ENCODE measurements around the gene CD99. TPM values are rescaled to one million over a fixed set of nuclear protein-coding genes. Genes with fewer than 3 reads are reported as not detected.
"Not testable (repeated sequence)": the region's sequence is repeated elsewhere in the genome, so short reads cannot be mapped to it uniquely, and the experiment has no call there.

Gene CD99
- total RNA-seq, 2 experiments from 2014 or later = 261 to 314 TPM

- no peaks in the 10 kb centered on the region for H3K27me3 Mint-ChIP-seq
- H3K36me3 Mint-ChIP-seq (ENCODE audit: low read depth) = no peaks in the 10 kb centered on the region
- H3K27ac Mint-ChIP-seq = peak overlapping the region; percentile 2
- no peak overlapping the region for H3K4me3 Mint-ChIP-seq
- H3K9me3 Mint-ChIP-seq = no peaks in the 10 kb centered on the region
- ChIA-PET POLR2A (no interaction called here), CTCF (no interaction called here)
- H3K4me1 Mint-ChIP-seq = peaks cover 2% of the 10 kb centered on the region
- DNase-seq = no peak
Observed at GRCh38 chrX:2658585-2659292, 32.4 kb upstream of the CD99 start.

- CTCF ChIA-PET = no interaction called here
- Mint-ChIP-seq H3K36me3 (ENCODE audit: low read depth) (no peaks in the 10 kb centered on the region), H3K9me3 (no peaks in the 10 kb centered on the region)
Observed at GRCh38 chrX:2662586-2662985, 28.5 kb upstream of the CD99 start.

GRCh38 chrX:2664502-2664901, 26.6 kb upstream of the CD99 start:
- Mint-ChIP-seq H3K27me3 (no peaks in the 10 kb centered on the region), H3K4me3 (no peak overlapping the region), H3K4me1 (no peaks in the 10 kb centered on the region), H3K27ac (no peak overlapping the region), H3K9me3 (no peaks in the 10 kb centered on the region), H3K36me3 (ENCODE audit: low read depth) (no peaks in the 10 kb centered on the region)
- ChIA-PET CTCF (no interaction called here), POLR2A (no interaction called here)
- no peak for DNase-seq

More at GRCh38 chrX:2662586-2662985, 28.5 kb upstream of the CD99 start:
- H3K4me1 Mint-ChIP-seq = peaks cover 2% of the 10 kb centered on the region
- no peak overlapping the region for H3K4me3 Mint-ChIP-seq
- no peak overlapping the region for H3K27ac Mint-ChIP-seq
- H3K27me3 Mint-ChIP-seq = no peaks in the 10 kb centered on the region
- no peak for DNase-seq
- POLR2A ChIA-PET = no interaction called here

- Mint-ChIP-seq H3K9me3 (no peaks in the 10 kb centered on the region), H3K27me3 (no peaks in the 10 kb centered on the region), H3K27ac (no peak overlapping the region), H3K4me3 (no peak overlapping the region), H3K4me1 (no peaks in the 10 kb centered on the region), H3K36me3 (ENCODE audit: low read depth) (no peaks in the 10 kb centered on the region)
- ChIA-PET CTCF (no interaction called here), POLR2A (no interaction called here)
- no peak for DNase-seq
Observed at GRCh38 chrX:2665387-2666304, 25.4 kb upstream of the CD99 start.

GRCh38 chrX:2666491-2666890, 24.6 kb upstream of the CD99 start:
- DNase-seq = no peak
- no peaks in the 10 kb centered on the region for H3K9me3 Mint-ChIP-seq
- no peaks in the 10 kb centered on the region for H3K27me3 Mint-ChIP-seq
- POLR2A ChIA-PET = no interaction called here
- CTCF ChIA-PET = no interaction called here
- no peaks in the 10 kb centered on the region for H3K4me1 Mint-ChIP-seq
- H3K36me3 Mint-ChIP-seq (ENCODE audit: low read depth) = no peaks in the 10 kb centered on the region
- H3K4me3 Mint-ChIP-seq = no peak overlapping the region
- no peak overlapping the region for H3K27ac Mint-ChIP-seq

- no peak overlapping the region for H3K4me3 Mint-ChIP-seq
- ChIA-PET POLR2A (no interaction called here), CTCF (no interaction called here)
- no peaks in the 10 kb centered on the region for H3K27me3 Mint-ChIP-seq
- no peaks in the 10 kb centered on the region for H3K9me3 Mint-ChIP-seq
- DNase-seq = no peak
- H3K4me1 Mint-ChIP-seq = no peaks in the 10 kb centered on the region
- no peaks in the 10 kb centered on the region for H3K36me3 Mint-ChIP-seq (ENCODE audit: low read depth)
- H3K27ac Mint-ChIP-seq = no peak overlapping the region
Observed at GRCh38 chrX:2670978-2671377, 20.1 kb upstream of the CD99 start.

GRCh38 chrX:2672084-2672483, 19.0 kb upstream of the CD99 start:
- ChIA-PET POLR2A (no interaction called here), CTCF (no interaction called here)
- Mint-ChIP-seq H3K27me3 (no peaks in the 10 kb centered on the region), H3K4me3 (no peak overlapping the region), H3K4me1 (no peaks in the 10 kb centered on the region), H3K27ac (no peak overlapping the region), H3K9me3 (no peaks in the 10 kb centered on the region), H3K36me3 (ENCODE audit: low read depth) (no peaks in the 10 kb centered on the region)
- DNase-seq = no peak

- ChIA-PET CTCF (no interaction called here), POLR2A (no interaction called here)
- Mint-ChIP-seq H3K36me3 (ENCODE audit: low read depth) (peaks cover 2% of the 10 kb centered on the region), H3K4me1 (no peaks in the 10 kb centered on the region), H3K9me3 (no peaks in the 10 kb centered on the region), H3K27ac (no peak overlapping the region), H3K27me3 (no peaks in the 10 kb centered on the region), H3K4me3 (no peak overlapping the region)
- DNase-seq = no peak
Observed at GRCh38 chrX:2673611-2674010, 17.5 kb upstream of the CD99 start.

- CTCF ChIA-PET; H3K4me1 Mint-ChIP-seq; H3K9me3 Mint-ChIP-seq; H3K4me3 Mint-ChIP-seq; DNase-seq; H3K27ac Mint-ChIP-seq; H3K36me3 Mint-ChIP-seq (ENCODE audit: low read depth); H3K27me3 Mint-ChIP-seq; POLR2A ChIA-PET: not testable (repeated sequence)
Observed at GRCh38 chrX:2675657-2676200, 15.4 kb upstream of the CD99 start.

GRCh38 chrX:2676794-2677675, 14.1 kb upstream of the CD99 start:
- DNase-seq = no peak
- no peaks in the 10 kb centered on the region for H3K9me3 Mint-ChIP-seq
- H3K27ac Mint-ChIP-seq = no peak overlapping the region
- ChIA-PET POLR2A (no interaction called here), CTCF (no interaction called here)
- H3K36me3 Mint-ChIP-seq (ENCODE audit: low read depth) = peaks cover 2% of the 10 kb centered on the region
- H3K4me3 Mint-ChIP-seq = no peak overlapping the region
- no peaks in the 10 kb centered on the region for H3K27me3 Mint-ChIP-seq
- no peaks in the 10 kb centered on the region for H3K4me1 Mint-ChIP-seq

GRCh38 chrX:2677764-2678163, 13.3 kb upstream of the CD99 start:
- Mint-ChIP-seq H3K27ac (no peak overlapping the region), H3K27me3 (no peaks in the 10 kb centered on the region), H3K4me1 (no peaks in the 10 kb centered on the region), H3K4me3 (no peak overlapping the region), H3K9me3 (no peaks in the 10 kb centered on the region), H3K36me3 (ENCODE audit: low read depth) (peaks cover 2% of the 10 kb centered on the region)
- POLR2A ChIA-PET = no interaction called here
- CTCF ChIA-PET = no interaction called here
- DNase-seq = no peak

- ChIA-PET POLR2A (no interaction called here), CTCF (no interaction called here)
- DNase-seq = no peak
- Mint-ChIP-seq H3K27me3 (no peaks in the 10 kb centered on the region), H3K9me3 (no peaks in the 10 kb centered on the region), H3K27ac (no peak overlapping the region), H3K4me1 (no peaks in the 10 kb centered on the region), H3K4me3 (no peak overlapping the region), H3K36me3 (ENCODE audit: low read depth) (peaks cover 2% of the 10 kb centered on the region)
Observed at GRCh38 chrX:2678583-2678982, 12.5 kb upstream of the CD99 start.

All from activated CD4-positive, alpha-beta T cell treated with anti-CD3 and anti-CD28 coated beads, Interleukin-2, amount 10 ng/mL, durations not matched to agents 7 days and 5 days (primary cell).